ENCODE measurements around the gene LMX1A. TPM values are rescaled to one million over a fixed set of nuclear protein-coding genes. Genes with fewer than 3 reads are reported as not detected.

The LMX1A gene
- total RNA-seq, 2 experiments from 2014 or later = not detected

DNA sequence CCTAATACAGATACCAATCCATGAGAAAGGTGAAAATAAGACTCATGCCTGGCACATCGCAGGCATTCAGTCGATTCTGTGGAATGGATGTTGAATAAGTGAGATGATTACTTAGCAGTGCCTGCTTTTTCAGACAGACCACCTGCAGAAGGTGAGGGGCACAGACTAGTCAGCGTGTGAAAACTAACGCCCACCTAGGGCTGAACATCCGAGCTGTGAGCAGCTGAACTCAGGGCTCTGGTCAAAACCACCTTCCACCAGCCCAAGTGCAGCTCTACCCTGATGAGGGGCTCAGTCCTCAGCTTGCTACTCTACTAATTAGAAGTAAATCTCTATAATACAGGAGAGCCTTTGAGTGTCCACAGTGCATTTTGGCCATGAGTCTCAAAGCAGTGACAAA lies 32.5 kb downstream of the LMX1A start:
- Mint-ChIP-seq H3K36me3 (ENCODE audit: low read depth) (no peaks in the 10 kb centered on the region), H3K4me1 (ENCODE audit: low read depth) (no peaks in the 10 kb centered on the region), H3K27me3 (peaks cover 60% of the 10 kb centered on the region), H3K4me3 (no peak overlapping the region), H3K9me3 (no peaks in the 10 kb centered on the region), H3K27ac (no peak overlapping the region)
- no peak for DNase-seq
- ATAC-seq (ENCODE audit: poor library complexity) = no peak
- Histone ChIP-seq H3K27me3 (ENCODE audit: control insufficient read depth in 1 of 2, insufficient read depth in 2 of 2, low read length in 2 of 2) (peaks cover 0 to 11% of the 10 kb centered on the region in 2 experiments), H3K36me3 (ENCODE audit: insufficient read depth, low read length) (no peaks in the 10 kb centered on the region), H3K4me3 (ENCODE audit: low read length) (no peak overlapping the region), H3K4me1 (ENCODE audit: insufficient read depth, low read length) (no peaks in the 10 kb centered on the region), H3K27ac (ENCODE audit: low read depth in 1 of 2, low read length in 2 of 2) (no peak overlapping the region), H3K9me3 (ENCODE audit: control insufficient read depth in 1 of 2, insufficient read depth in 1 of 2, low read length in 2 of 2) (no peaks in the 10 kb centered on the region)
- TF ChIP-seq CTCF (IDR thresholded peaks at IDR 0.05) = no peak
- ChIA-PET POLR2A (no interaction called here), CTCF (no interaction called here)
- intact Hi-C loops (cut with DNase I, micrococcal nuclease) = no loop called here

DNA sequence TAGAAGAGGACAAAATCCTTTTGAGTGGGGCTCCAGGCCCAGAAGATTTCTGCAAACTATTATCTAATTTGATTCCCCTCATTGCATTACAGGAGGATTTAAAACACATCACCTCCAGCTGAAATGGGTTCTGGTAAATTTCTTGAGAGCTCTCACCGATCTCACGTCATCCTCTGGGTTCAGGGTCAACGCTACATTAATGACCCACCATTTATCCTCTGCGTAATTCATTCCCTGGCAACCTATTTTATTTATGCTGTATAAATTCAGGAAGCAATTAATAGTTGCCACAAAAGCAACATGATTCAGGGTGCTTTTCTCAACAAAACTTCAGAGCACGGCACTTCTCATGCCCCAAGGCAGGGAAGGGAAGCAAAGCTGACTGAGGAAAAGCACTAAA lies 38.9 kb downstream of the LMX1A start:
- Mint-ChIP-seq H3K36me3 (ENCODE audit: low read depth) (no peaks in the 10 kb centered on the region), H3K4me3 (no peak overlapping the region), H3K27ac (no peak overlapping the region), H3K4me1 (ENCODE audit: low read depth) (no peaks in the 10 kb centered on the region), H3K9me3 (no peaks in the 10 kb centered on the region), H3K27me3 (peaks cover 53% of the 10 kb centered on the region)
- no peak for TF ChIP-seq CTCF (IDR thresholded peaks at IDR 0.05)
- no peak overlapping the region for H3K4me3 ChIP-seq (ENCODE audit: low read length)
- H3K4me1 ChIP-seq (ENCODE audit: insufficient read depth, low read length) = no peaks in the 10 kb centered on the region
- no peaks in the 10 kb centered on the region for H3K36me3 ChIP-seq (ENCODE audit: insufficient read depth, low read length)
- ATAC-seq (ENCODE audit: poor library complexity) = no peak
- peaks cover 15 to 32% of the 10 kb centered on the region in 2 experiments for H3K27me3 ChIP-seq (ENCODE audit: control insufficient read depth in 1 of 2, insufficient read depth in 2 of 2, low read length in 2 of 2)
- ChIA-PET CTCF (no interaction called here), POLR2A (no interaction called here)
- peaks cover 0 to 10% of the 10 kb centered on the region in 2 experiments for H3K9me3 ChIP-seq (ENCODE audit: control insufficient read depth in 1 of 2, insufficient read depth in 1 of 2, low read length in 2 of 2)
- H3K27ac ChIP-seq (ENCODE audit: low read depth in 1 of 2, low read length in 2 of 2) = no peak overlapping the region
- no peak for DNase-seq
- intact Hi-C loops (cut with DNase I, micrococcal nuclease) = no loop called here

- intact Hi-C loops (cut with DNase I, micrococcal nuclease) = no loop called here
- no peaks in the 10 kb centered on the region for H3K9me3 Mint-ChIP-seq
- peaks cover 53% of the 10 kb centered on the region for H3K27me3 Mint-ChIP-seq
Measured at GRCh38 chr1:165316153-165316772, 40.3 kb downstream of the LMX1A start.

More at GRCh38 chr1:165316153-165316772, 40.3 kb downstream of the LMX1A start:
- H3K27ac Mint-ChIP-seq = no peak overlapping the region
- ChIA-PET CTCF (no interaction called here), POLR2A (no interaction called here)
- TF ChIP-seq CTCF (IDR thresholded peaks at IDR 0.05) = no peak
- Histone ChIP-seq H3K27ac (ENCODE audit: low read depth in 1 of 2, low read length in 2 of 2) (no peak overlapping the region), H3K36me3 (ENCODE audit: insufficient read depth, low read length) (no peaks in the 10 kb centered on the region), H3K4me3 (ENCODE audit: low read length) (no peak overlapping the region), H3K4me1 (ENCODE audit: insufficient read depth, low read length) (no peaks in the 10 kb centered on the region), H3K27me3 (ENCODE audit: control insufficient read depth in 1 of 2, insufficient read depth in 2 of 2, low read length in 2 of 2) (peaks cover 19 to 32% of the 10 kb centered on the region in 2 experiments), H3K9me3 (ENCODE audit: control insufficient read depth in 1 of 2, insufficient read depth in 1 of 2, low read length in 2 of 2) (peaks cover 0 to 13% of the 10 kb centered on the region in 2 experiments)
- ATAC-seq (ENCODE audit: poor library complexity) (no peak), DNase-seq (no peak)
- H3K4me3 Mint-ChIP-seq = no peak overlapping the region
- H3K36me3 Mint-ChIP-seq (ENCODE audit: low read depth) = no peaks in the 10 kb centered on the region
- no peaks in the 10 kb centered on the region for H3K4me1 Mint-ChIP-seq (ENCODE audit: low read depth)
